ENCODE results near the gene DUOX1. TPM values are rescaled to one million over a fixed set of nuclear protein-coding genes. Genes with fewer than 3 reads are reported as not detected.

Gene DUOX1
- total RNA-seq, 1 donor from 2014 or later: 4.1 TPM

GRCh38 chr15:45143946-45144345 is 14.2 kb downstream of the DUOX1 start:
- peaks cover 4% of the 10 kb centered on the region for H3K27me3 ChIP-seq (ENCODE audit: control insufficient read depth, insufficient read depth, low read length)
- no peak for TF ChIP-seq CTCF (IDR thresholded peaks at IDR 0.05; ENCODE audit: insufficient read depth, low read length, poor library complexity, severe bottlenecking)

GRCh38 chr15:45144775-45145174 is 15.0 kb downstream of the DUOX1 start:
- no peak for TF ChIP-seq CTCF (IDR thresholded peaks at IDR 0.05; ENCODE audit: insufficient read depth, low read length, poor library complexity, severe bottlenecking)
- no peaks in the 10 kb centered on the region for H3K36me3 ChIP-seq (ENCODE audit: control insufficient read depth, insufficient read depth, low read length)
- H3K27me3 ChIP-seq (ENCODE audit: control insufficient read depth, insufficient read depth, low read length): peaks cover 4% of the 10 kb centered on the region
- DNase-seq (ENCODE audit: low read depth): no peak
- no peak overlapping the region for H3K4me3 ChIP-seq (ENCODE audit: low read depth, low read length)

More at GRCh38 chr15:45143946-45144345, 14.2 kb downstream of the DUOX1 start:
- H3K4me3 ChIP-seq (ENCODE audit: low read depth, low read length): no peak overlapping the region
- no peaks in the 10 kb centered on the region for H3K36me3 ChIP-seq (ENCODE audit: control insufficient read depth, insufficient read depth, low read length)
- no peak for DNase-seq (ENCODE audit: low read depth)

GRCh38 chr15:45146405-45146804 is 16.6 kb downstream of the DUOX1 start:
- no peak for DNase-seq (ENCODE audit: low read depth)
- no peaks in the 10 kb centered on the region for H3K36me3 ChIP-seq (ENCODE audit: control insufficient read depth, insufficient read depth, low read length)
- no peak overlapping the region for H3K4me3 ChIP-seq (ENCODE audit: low read depth, low read length)
- H3K27me3 ChIP-seq (ENCODE audit: control insufficient read depth, insufficient read depth, low read length): peaks cover 4% of the 10 kb centered on the region
- no peak for TF ChIP-seq CTCF (IDR thresholded peaks at IDR 0.05; ENCODE audit: insufficient read depth, low read length, poor library complexity, severe bottlenecking)

DNA sequence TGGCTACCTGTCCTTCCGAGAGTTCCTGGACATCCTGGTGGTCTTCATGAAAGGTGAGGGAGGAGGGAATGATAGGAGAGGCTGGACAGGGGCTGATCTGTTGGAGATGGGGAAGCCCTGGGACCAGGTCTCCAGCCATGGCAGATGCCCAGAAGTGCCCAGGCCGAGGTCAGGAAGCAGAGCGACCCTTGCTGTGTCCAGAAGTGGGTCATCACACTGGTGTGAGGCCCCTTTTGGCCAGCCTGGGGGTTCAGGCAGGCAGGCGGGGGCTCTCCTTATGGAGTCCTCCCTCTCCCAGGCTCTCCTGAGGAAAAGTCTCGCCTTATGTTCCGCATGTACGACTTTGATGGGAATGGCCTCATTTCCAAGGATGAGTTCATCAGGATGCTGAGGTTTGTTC is 17.8 kb downstream of the DUOX1 start:
- H3K4me3 ChIP-seq (ENCODE audit: low read depth, low read length): no peak overlapping the region
- H3K27me3 ChIP-seq (ENCODE audit: control insufficient read depth, insufficient read depth, low read length): peaks cover 4% of the 10 kb centered on the region
- no peaks in the 10 kb centered on the region for H3K36me3 ChIP-seq (ENCODE audit: control insufficient read depth, insufficient read depth, low read length)
- no peak for DNase-seq (ENCODE audit: low read depth)
- TF ChIP-seq CTCF (IDR thresholded peaks at IDR 0.05; ENCODE audit: insufficient read depth, low read length, poor library complexity, severe bottlenecking): no peak

- DNase-seq (ENCODE audit: low read depth): no peak
- no peaks in the 10 kb centered on the region for H3K36me3 ChIP-seq (ENCODE audit: control insufficient read depth, insufficient read depth, low read length)
- H3K4me3 ChIP-seq (ENCODE audit: low read depth, low read length): no peak overlapping the region
- peaks cover 4% of the 10 kb centered on the region for H3K27me3 ChIP-seq (ENCODE audit: control insufficient read depth, insufficient read depth, low read length)
- TF ChIP-seq CTCF (IDR thresholded peaks at IDR 0.05; ENCODE audit: insufficient read depth, low read length, poor library complexity, severe bottlenecking): no peak
Observed at GRCh38 chr15:45148076-45149059, 18.6 kb downstream of the DUOX1 start.
